Spleen (tissue), 7 donors: ENCODE data around the gene LOXHD1.

Experiments used
- POLR2A ChIP-seq, 3 donors: fragments of 450-650 bp; IDR thresholded peaks; one replicate each; pipeline ENCODE4 v1.5.1; 2017; ENCODE audit warnings: antibody characterized with exemption in 3 of 3, mild to moderate bottlenecking in 1 of 3
- TF ChIP-seq, protein P1 (sequence below), 11 experiments: fragments of 200-600 bp in 7 of 11; fragments of 450-650 bp in 4 of 11; sonication (generic) in 4 of 11; IDR thresholded peaks in 8 of 11; conservative IDR thresholded peaks in 3 of 11; 1 replicate in 7 of 11; 2 replicates in 4 of 11; pipeline versions ENCODE4 v1.4.0 to v1.8.0; 2016 to 2021; ENCODE audit warnings: antibody characterized with exemption in 11 of 11, inconsistent platforms in 4 of 11, mild to moderate bottlenecking in 1 of 11
- donor health status: DM: no; HTN: no; CAD: no; lungs with moderate emphysema.
- donor health status: DM: no; HTN: no; CAD: no.
- donor health status: DM: no; HTN: no; CAD: no.

DNA sequence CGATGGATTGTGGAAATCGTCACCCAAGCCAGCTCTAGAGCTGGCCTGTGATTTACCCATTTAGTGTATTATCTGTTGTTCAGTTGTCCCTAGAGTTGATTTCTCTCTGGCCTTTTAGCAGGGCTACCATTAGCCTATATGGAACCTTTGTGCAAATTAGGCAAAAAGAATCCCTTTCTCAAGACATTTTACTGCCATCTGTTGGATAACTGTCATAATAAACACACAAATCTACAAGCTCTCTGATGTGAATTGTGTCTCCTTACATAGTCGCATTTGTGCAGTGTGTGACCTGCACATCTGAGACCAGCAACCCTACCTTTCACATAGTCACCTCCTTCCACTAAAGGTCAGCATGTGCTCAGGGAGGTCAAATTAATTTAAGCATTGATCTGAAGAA is 34.0 kb downstream of the LOXHD1 start:
- TF ChIP-seq, protein P1, sequence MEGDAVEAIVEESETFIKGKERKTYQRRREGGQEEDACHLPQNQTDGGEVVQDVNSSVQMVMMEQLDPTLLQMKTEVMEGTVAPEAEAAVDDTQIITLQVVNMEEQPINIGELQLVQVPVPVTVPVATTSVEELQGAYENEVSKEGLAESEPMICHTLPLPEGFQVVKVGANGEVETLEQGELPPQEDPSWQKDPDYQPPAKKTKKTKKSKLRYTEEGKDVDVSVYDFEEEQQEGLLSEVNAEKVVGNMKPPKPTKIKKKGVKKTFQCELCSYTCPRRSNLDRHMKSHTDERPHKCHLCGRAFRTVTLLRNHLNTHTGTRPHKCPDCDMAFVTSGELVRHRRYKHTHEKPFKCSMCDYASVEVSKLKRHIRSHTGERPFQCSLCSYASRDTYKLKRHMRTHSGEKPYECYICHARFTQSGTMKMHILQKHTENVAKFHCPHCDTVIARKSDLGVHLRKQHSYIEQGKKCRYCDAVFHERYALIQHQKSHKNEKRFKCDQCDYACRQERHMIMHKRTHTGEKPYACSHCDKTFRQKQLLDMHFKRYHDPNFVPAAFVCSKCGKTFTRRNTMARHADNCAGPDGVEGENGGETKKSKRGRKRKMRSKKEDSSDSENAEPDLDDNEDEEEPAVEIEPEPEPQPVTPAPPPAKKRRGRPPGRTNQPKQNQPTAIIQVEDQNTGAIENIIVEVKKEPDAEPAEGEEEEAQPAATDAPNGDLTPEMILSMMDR (IDR thresholded peaks at IDR 0.05 in 8 of 11, conservative IDR thresholded peaks at IDR 0.05 in 3 of 11) = peak in 3 of 11 experiments; percentile 2 to 11 (median 9)
- no peak for TF ChIP-seq POLR2A (IDR thresholded peaks at IDR 0.05)
